Measurements from ENCODE around the gene CHD6.

CHD6 gene

DNA sequence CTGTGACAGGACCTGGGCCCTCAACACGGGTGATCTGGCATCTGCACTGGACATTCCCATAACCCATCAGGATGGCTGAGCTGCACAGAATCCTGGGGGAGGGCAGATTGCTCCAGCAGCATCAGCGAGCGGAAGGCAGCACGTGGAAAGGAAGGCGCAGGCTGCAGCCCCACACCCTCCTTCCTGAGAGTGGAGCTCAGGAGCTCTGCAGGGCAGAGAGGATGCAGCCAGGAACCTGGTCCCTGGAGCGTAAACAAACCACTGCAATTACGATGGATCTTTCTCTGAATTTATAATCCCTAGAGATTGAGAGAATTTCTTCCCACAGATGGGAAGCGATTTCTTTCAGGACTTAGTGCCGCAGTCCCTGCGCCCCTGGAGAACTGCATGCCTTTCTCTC, 211.8 kb downstream of the CHD6 start:
- Histone ChIP-seq H3K27ac (ENCODE audit: low read depth, low read length, poor library complexity, severe bottlenecking) (no peak overlapping the region), H4K20me1 (ENCODE audit: insufficient read depth, low read length) (no peaks in the 10 kb centered on the region), H3K4me1 (ENCODE audit: insufficient read depth, low read length, severe bottlenecking) (no peaks in the 10 kb centered on the region), H3K9me3 (ENCODE audit: low read length) (no peaks in the 10 kb centered on the region), H3K27me3 (ENCODE audit: insufficient read depth, low read length) (no peaks in the 10 kb centered on the region), H3K4me2 (ENCODE audit: low read length) (no peak overlapping the region), H3K9ac (ENCODE audit: low read length) (no peak overlapping the region), H3K9me2 (ENCODE audit: low read depth, low read length) (no peaks in the 10 kb centered on the region), H3K79me2 (ENCODE audit: insufficient read depth, low read length) (no peaks in the 10 kb centered on the region), H3K4me3 (ENCODE audit: low read depth, low read length, poor library complexity, severe bottlenecking) (no peak overlapping the region), H3K36me3 (ENCODE audit: insufficient read depth, low read length) (peaks cover 54% of the 10 kb centered on the region; the same call in 1 of the 2 replicates), H3F3A (ENCODE audit: insufficient read depth, low read length) (no peaks in the 10 kb centered on the region), H2AFZ (ENCODE audit: low read length) (no peak overlapping the region)
- no peak for TF ChIP-seq EZH2 (IDR thresholded peaks at IDR 0.05; ENCODE audit: borderline replicate concordance, low read length)
- TF ChIP-seq, protein P1, sequence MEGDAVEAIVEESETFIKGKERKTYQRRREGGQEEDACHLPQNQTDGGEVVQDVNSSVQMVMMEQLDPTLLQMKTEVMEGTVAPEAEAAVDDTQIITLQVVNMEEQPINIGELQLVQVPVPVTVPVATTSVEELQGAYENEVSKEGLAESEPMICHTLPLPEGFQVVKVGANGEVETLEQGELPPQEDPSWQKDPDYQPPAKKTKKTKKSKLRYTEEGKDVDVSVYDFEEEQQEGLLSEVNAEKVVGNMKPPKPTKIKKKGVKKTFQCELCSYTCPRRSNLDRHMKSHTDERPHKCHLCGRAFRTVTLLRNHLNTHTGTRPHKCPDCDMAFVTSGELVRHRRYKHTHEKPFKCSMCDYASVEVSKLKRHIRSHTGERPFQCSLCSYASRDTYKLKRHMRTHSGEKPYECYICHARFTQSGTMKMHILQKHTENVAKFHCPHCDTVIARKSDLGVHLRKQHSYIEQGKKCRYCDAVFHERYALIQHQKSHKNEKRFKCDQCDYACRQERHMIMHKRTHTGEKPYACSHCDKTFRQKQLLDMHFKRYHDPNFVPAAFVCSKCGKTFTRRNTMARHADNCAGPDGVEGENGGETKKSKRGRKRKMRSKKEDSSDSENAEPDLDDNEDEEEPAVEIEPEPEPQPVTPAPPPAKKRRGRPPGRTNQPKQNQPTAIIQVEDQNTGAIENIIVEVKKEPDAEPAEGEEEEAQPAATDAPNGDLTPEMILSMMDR (IDR thresholded peaks at IDR 0.05; ENCODE audit: low read length), result no peak

DNA sequence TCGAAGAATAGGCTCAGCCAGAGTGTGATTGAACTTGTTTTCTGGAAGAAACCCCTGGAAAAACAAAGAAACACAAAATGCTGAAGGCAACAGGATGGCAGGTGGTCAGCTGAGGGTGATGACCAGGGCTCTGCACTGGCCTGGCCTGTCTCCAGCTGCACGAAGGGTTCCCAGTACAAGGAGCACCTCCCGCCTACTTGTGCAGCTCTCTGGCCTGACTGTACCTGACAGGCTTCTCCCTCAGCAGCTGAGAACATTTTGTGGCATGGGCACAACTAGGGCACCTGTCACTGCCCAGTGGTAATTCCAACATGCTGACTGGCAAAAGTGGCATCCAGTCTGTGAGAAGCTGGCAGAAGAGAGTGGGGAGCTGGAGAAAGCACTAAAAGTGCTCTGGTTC, 212.7 kb downstream of the CHD6 start:
- Histone ChIP-seq H3K9me2 (ENCODE audit: low read depth, low read length) (no peaks in the 10 kb centered on the region), H3K4me2 (ENCODE audit: low read length) (no peak overlapping the region), H3F3A (ENCODE audit: insufficient read depth, low read length) (no peaks in the 10 kb centered on the region), H3K9me3 (ENCODE audit: low read length) (no peaks in the 10 kb centered on the region), H3K36me3 (ENCODE audit: insufficient read depth, low read length) (peaks cover 45% of the 10 kb centered on the region; the same call in 1 of the 2 replicates), H2AFZ (ENCODE audit: low read length) (no peak overlapping the region), H3K9ac (ENCODE audit: low read length) (no peak overlapping the region), H3K27ac (ENCODE audit: low read depth, low read length, poor library complexity, severe bottlenecking) (no peak overlapping the region), H4K20me1 (ENCODE audit: insufficient read depth, low read length) (no peaks in the 10 kb centered on the region), H3K79me2 (ENCODE audit: insufficient read depth, low read length) (no peaks in the 10 kb centered on the region), H3K4me3 (ENCODE audit: low read depth, low read length, poor library complexity, severe bottlenecking) (no peak overlapping the region), H3K27me3 (ENCODE audit: insufficient read depth, low read length) (no peaks in the 10 kb centered on the region), H3K4me1 (ENCODE audit: insufficient read depth, low read length, severe bottlenecking) (no peaks in the 10 kb centered on the region)
- TF ChIP-seq, protein P1 (IDR thresholded peaks at IDR 0.05; ENCODE audit: low read length), result no peak
- TF ChIP-seq EZH2 (IDR thresholded peaks at IDR 0.05; ENCODE audit: borderline replicate concordance, low read length), result no peak

DNA sequence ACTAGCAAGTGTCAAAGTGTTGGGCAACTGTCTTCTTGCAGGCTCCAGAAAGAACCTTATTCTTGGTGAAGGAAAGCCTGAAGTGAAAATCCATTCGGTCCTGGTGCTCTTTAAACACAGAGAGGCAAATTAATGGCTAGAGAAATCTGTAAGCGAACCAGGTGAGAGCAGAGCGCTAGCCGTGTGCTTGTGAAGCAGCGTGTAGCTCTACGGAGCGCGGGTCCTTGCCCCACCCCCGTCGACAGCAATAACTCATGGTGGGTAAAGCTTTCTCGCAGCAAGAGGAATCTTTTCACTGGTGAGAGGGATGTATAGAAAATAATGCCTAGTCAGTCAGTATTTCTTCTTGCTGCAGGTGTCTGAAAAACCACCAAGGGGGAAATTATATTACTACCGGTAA, 214.6 kb downstream of the CHD6 start:
- Histone ChIP-seq H3F3A (ENCODE audit: insufficient read depth, low read length) (no peaks in the 10 kb centered on the region), H2AFZ (ENCODE audit: low read length) (no peak overlapping the region), H3K27me3 (ENCODE audit: insufficient read depth, low read length) (no peaks in the 10 kb centered on the region), H3K9me3 (ENCODE audit: low read length) (no peaks in the 10 kb centered on the region), H3K4me1 (ENCODE audit: insufficient read depth, low read length, severe bottlenecking) (no peaks in the 10 kb centered on the region), H3K79me2 (ENCODE audit: insufficient read depth, low read length) (no peaks in the 10 kb centered on the region), H4K20me1 (ENCODE audit: insufficient read depth, low read length) (no peaks in the 10 kb centered on the region), H3K4me3 (ENCODE audit: low read depth, low read length, poor library complexity, severe bottlenecking) (no peak overlapping the region), H3K36me3 (ENCODE audit: insufficient read depth, low read length) (peaks cover 33% of the 10 kb centered on the region; the same call in 1 of the 2 replicates), H3K9me2 (ENCODE audit: low read depth, low read length) (no peaks in the 10 kb centered on the region), H3K9ac (ENCODE audit: low read length) (no peak overlapping the region), H3K4me2 (ENCODE audit: low read length) (no peak overlapping the region), H3K27ac (ENCODE audit: low read depth, low read length, poor library complexity, severe bottlenecking) (no peak overlapping the region)
- no peak for TF ChIP-seq EZH2 (IDR thresholded peaks at IDR 0.05; ENCODE audit: borderline replicate concordance, low read length)
- TF ChIP-seq, protein P1 (IDR thresholded peaks at IDR 0.05; ENCODE audit: low read length), result no peak

Data from OCI-LY1 (cell line).